SU-DHL-6 (cell line): ENCODE data around the gene MSX1.

Experiments used
- H2AFZ ChIP-seq: fragments of 200-600 bp; sonication (generic); 2 replicates; pipeline ENCODE4 v1.6.1; 2014; ENCODE audit warnings: low read depth, mild to moderate bottlenecking, moderate library complexity, mixed read lengths, antibody characterized with exemption, low read length; ENCODE audit not compliant: severe bottlenecking
- H3F3A ChIP-seq: fragments of 200-600 bp; shearing (Covaris generic); 2 replicates; pipeline ENCODE4 v1.6.0; 2016; ENCODE audit warnings: antibody characterized with exemption, mild to moderate bottlenecking; ENCODE audit not compliant: insufficient read depth
- H3K27ac ChIP-seq: fragments of 200-600 bp; sonication (generic); 2 replicates; pipeline ENCODE4 v1.5.1; 2016; ENCODE audit warnings: low read depth, mild to moderate bottlenecking, low read length, moderate library complexity, mixed read lengths
- H3K27me3 ChIP-seq: fragments of 200-600 bp; sonication (generic), shearing (Covaris generic); 2 replicates; pipeline ENCODE4 v1.6.0; 2014; ENCODE audit warnings: mild to moderate bottlenecking, low read length
- H3K36me3 ChIP-seq: fragments of 200-600 bp; sonication (generic); 2 replicates; pipeline ENCODE4 v1.6.1; 2014; ENCODE audit warnings: mild to moderate bottlenecking, low read length, mixed read lengths
- H3K4me2 ChIP-seq: fragments of 300-600, 200-600 bp; shearing (Covaris generic), sonication (generic); 2 replicates; pipeline ENCODE4 v1.6.0; 2014; ENCODE audit warnings: low read length, low read depth, mild to moderate bottlenecking; ENCODE audit not compliant: poor library complexity, severe bottlenecking
- H3K4me3 ChIP-seq: fragments of 200-600 bp; sonication (generic); 2 replicates; pipeline ENCODE4 v1.5.1; 2014; ENCODE audit warnings: antibody characterized with exemption, low read length, mild to moderate bottlenecking, mixed read lengths; ENCODE audit not compliant: insufficient read depth, poor library complexity, severe bottlenecking
- H3K79me2 ChIP-seq: fragments of 200-600 bp; sonication (generic); 2 replicates; pipeline ENCODE4 v1.6.1; 2014; ENCODE audit warnings: mild to moderate bottlenecking, low read length, moderate library complexity; ENCODE audit not compliant: insufficient read depth
- H3K9ac ChIP-seq: fragments of 200-600 bp; sonication (generic); 2 replicates; pipeline ENCODE4 v1.7.0; 2014; ENCODE audit warnings: mild to moderate bottlenecking, low read length
- H3K9me2 ChIP-seq: fragments of 200-600 bp; sonication (generic); replicated peaks from 2 replicates; pipeline ENCODE4 v1.6.1; 2014; ENCODE audit warnings: low read length; ENCODE audit not compliant: insufficient read depth
- H3K9me3 ChIP-seq: fragments of 200-600 bp; sonication (generic); 2 replicates; pipeline ENCODE4 v1.6.1; 2014; ENCODE audit warnings: low read length, mixed read lengths; ENCODE audit not compliant: insufficient read depth
- H4K20me1 ChIP-seq: fragments of 200-600 bp; sonication (generic); 2 replicates; pipeline ENCODE4 v1.6.1; 2014; ENCODE audit warnings: low read depth, mild to moderate bottlenecking, antibody characterized with exemption, low read length, moderate library complexity, mixed read lengths
- CTCF ChIP-seq: fragments of 200-600 bp; sonication (generic); IDR thresholded peaks from one replicate; pipeline ENCODE4 v1.5.1; 2017; ENCODE audit warnings: antibody characterized with exemption, mild to moderate bottlenecking, low read length, moderate library complexity; ENCODE audit not compliant: insufficient read depth, poor library complexity, severe bottlenecking
- EZH2phosphoT487 ChIP-seq: fragments of 200-600 bp; sonication (generic), shearing (Covaris generic); conservative IDR thresholded peaks from 2 replicates; pipeline ENCODE4 v1.6.1; 2018; ENCODE audit warnings: mild to moderate bottlenecking, antibody characterized with exemption, low read length, moderate library complexity, mixed read lengths

The MSX1 gene

GRCh38 chr4:4889781-4890180 lies 30.3 kb downstream of the MSX1 start:
- Histone ChIP-seq H2AFZ (no peak overlapping the region), H3K27ac (no peak overlapping the region), H3K4me2 (no peak overlapping the region), H3K9me3 (no peaks in the 10 kb centered on the region), H4K20me1 (no peaks in the 10 kb centered on the region), H3K9me2 (no peaks in the 10 kb centered on the region), H3K4me3 (no peak overlapping the region), H3K36me3 (no peaks in the 10 kb centered on the region), H3K27me3 (no peaks in the 10 kb centered on the region), H3F3A (no peaks in the 10 kb centered on the region), H3K79me2 (no peaks in the 10 kb centered on the region), H3K9ac (no peak overlapping the region)
- TF ChIP-seq CTCF (no peak), EZH2phosphoT487 (no peak)

- Histone ChIP-seq H3K9ac (no peak overlapping the region), H3K79me2 (no peaks in the 10 kb centered on the region), H3K27me3 (no peaks in the 10 kb centered on the region), H3K27ac (no peak overlapping the region), H3K9me2 (no peaks in the 10 kb centered on the region), H2AFZ (no peak overlapping the region), H3K36me3 (no peaks in the 10 kb centered on the region), H3K4me2 (no peak overlapping the region), H3F3A (no peaks in the 10 kb centered on the region), H3K9me3 (no peaks in the 10 kb centered on the region), H3K4me3 (no peak overlapping the region), H4K20me1 (no peaks in the 10 kb centered on the region)
- TF ChIP-seq EZH2phosphoT487 (no peak), CTCF (no peak)
These were observed 31.2 kb downstream of the MSX1 start for GRCh38 chr4:4890574-4891255.

GRCh38 chr4:4893721-4894120 lies 34.3 kb downstream of the MSX1 start:
- no peak for TF ChIP-seq EZH2phosphoT487
- TF ChIP-seq CTCF: no peak
- H3F3A ChIP-seq: no peaks in the 10 kb centered on the region
- no peak overlapping the region for H2AFZ ChIP-seq
- H3K9me3 ChIP-seq: no peaks in the 10 kb centered on the region
- no peaks in the 10 kb centered on the region for H3K79me2 ChIP-seq
- H3K9ac ChIP-seq: no peak overlapping the region
- H3K4me3 ChIP-seq: no peak overlapping the region
- no peaks in the 10 kb centered on the region for H3K27me3 ChIP-seq
- H3K9me2 ChIP-seq: no peaks in the 10 kb centered on the region
- H4K20me1 ChIP-seq: no peaks in the 10 kb centered on the region
- H3K27ac ChIP-seq: no peak overlapping the region
- no peaks in the 10 kb centered on the region for H3K36me3 ChIP-seq
- H3K4me2 ChIP-seq: no peak overlapping the region
